Fibroblast of lung (primary cell): ENCODE data around the gene TTC33.

Experiments
- CTCF ChIP-seq, 2 donors: IDR thresholded peaks in 1 of 2; conservative IDR thresholded peaks in 1 of 2; 1 replicate in 1 of 2; 2 replicates in 1 of 2; pipeline ENCODE4 v1.5.1; 2011 to 2012; ENCODE audit warnings: low read length in 2 of 2, control low read depth in 1 of 2, inconsistent platforms in 1 of 2, low read depth in 1 of 2, mild to moderate bottlenecking in 1 of 2
- EZH2 ChIP-seq: IDR thresholded peaks from 2 replicates; pipeline ENCODE4 v1.5.1; 2012; ENCODE audit warnings: low read length, control low read depth, mild to moderate bottlenecking; ENCODE audit errors: missing control alignments

- peak; percentile 49 to 50 for TF ChIP-seq CTCF (conservative IDR thresholded peaks at IDR 0.05 in 1 of 2, IDR thresholded peaks at IDR 0.05 in 1 of 2; ENCODE audit: low read depth in 1 of 2, low read length in 2 of 2)
- TF ChIP-seq EZH2, result no peak
Observed at GRCh38 chr5:40755407-40756365, at the start of gene TTC33.
